ENCODE measurements around the gene GABBR2.

GABBR2 gene

DNA sequence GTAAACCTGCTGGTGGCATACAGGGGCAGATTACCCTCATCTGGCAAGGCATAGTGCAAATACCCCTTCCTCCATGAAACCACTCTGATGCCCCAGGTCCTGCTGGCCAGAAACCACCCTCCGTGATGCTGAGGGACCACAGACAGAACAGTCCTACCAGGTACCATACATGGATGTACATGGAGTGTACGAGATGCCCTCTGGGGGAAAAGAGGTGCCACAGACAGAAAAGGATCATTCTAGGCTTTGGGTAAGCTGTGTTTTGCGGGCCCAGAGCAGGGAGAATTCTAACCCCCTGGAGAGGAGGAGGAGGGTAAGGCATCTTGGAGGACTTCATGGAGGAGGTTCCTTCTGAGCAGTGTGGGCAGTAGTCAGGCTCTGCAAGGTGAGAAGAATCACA, 68.3 kb downstream of the GABBR2 start:
- no peaks in the 10 kb centered on the region for H3K4me1 Mint-ChIP-seq
- H3K36me3 Mint-ChIP-seq (ENCODE audit: low read depth), result no peaks in the 10 kb centered on the region
- H3K27ac Mint-ChIP-seq, result no peak overlapping the region
- no peaks in the 10 kb centered on the region for H3K9me3 Mint-ChIP-seq
- no peak overlapping the region for H3K4me3 Mint-ChIP-seq
- peaks cover 13% of the 10 kb centered on the region for H3K27me3 Mint-ChIP-seq (ENCODE audit: low read depth)
- TF ChIP-seq, protein P1, sequence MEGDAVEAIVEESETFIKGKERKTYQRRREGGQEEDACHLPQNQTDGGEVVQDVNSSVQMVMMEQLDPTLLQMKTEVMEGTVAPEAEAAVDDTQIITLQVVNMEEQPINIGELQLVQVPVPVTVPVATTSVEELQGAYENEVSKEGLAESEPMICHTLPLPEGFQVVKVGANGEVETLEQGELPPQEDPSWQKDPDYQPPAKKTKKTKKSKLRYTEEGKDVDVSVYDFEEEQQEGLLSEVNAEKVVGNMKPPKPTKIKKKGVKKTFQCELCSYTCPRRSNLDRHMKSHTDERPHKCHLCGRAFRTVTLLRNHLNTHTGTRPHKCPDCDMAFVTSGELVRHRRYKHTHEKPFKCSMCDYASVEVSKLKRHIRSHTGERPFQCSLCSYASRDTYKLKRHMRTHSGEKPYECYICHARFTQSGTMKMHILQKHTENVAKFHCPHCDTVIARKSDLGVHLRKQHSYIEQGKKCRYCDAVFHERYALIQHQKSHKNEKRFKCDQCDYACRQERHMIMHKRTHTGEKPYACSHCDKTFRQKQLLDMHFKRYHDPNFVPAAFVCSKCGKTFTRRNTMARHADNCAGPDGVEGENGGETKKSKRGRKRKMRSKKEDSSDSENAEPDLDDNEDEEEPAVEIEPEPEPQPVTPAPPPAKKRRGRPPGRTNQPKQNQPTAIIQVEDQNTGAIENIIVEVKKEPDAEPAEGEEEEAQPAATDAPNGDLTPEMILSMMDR (IDR thresholded peaks at IDR 0.05; ENCODE audit: unreplicated experiment in 3 of 3), result no peak

DNA sequence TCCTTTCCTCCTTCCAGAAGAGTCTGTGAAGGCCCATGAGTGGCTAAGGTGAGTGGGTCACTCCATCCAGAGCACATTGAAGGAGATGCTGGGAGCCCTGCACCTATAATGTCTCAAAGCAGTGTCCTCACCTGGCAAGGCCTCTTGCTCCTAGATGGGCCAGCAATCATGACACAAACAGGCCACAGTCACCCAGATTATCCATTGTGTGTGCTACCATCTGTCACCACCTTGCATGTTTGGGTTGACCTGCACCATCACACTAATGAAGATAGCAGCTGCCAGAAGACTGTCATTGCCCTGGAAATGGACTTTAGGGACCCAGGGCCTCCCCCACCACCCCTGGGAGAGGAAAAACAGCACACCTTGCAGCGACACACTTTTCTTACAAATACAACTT, 69.6 kb downstream of the GABBR2 start:
- Mint-ChIP-seq H3K4me1 (no peaks in the 10 kb centered on the region), H3K9me3 (no peaks in the 10 kb centered on the region), H3K27me3 (ENCODE audit: low read depth) (peaks cover 16% of the 10 kb centered on the region)

DNA sequence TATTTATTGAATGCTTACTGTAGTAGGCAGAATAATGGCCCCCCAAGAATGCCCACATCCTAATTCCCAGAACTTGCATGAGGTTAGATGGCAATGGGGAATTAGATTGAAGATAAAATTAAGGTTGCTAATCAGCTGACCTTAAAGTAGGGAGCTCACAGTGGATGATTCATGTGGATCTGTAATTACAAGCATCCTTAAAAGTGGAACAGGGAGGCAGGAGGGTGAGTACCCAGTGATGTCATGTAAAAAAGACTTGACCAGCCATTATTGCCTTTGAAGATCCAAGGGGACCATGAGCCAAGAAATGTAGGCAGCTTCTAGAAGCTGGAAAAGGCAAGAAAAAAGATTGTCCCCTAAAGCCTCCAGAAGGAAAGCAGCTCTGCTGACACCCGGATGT, 71.4 kb downstream of the GABBR2 start:
- Mint-ChIP-seq H3K27ac (no peak overlapping the region), H3K4me3 (no peak overlapping the region), H3K9me3 (no peaks in the 10 kb centered on the region)

More for the DNA sequence above, 69.6 kb downstream of the GABBR2 start:
- no peak overlapping the region for H3K4me3 Mint-ChIP-seq
- H3K36me3 Mint-ChIP-seq (ENCODE audit: low read depth), result no peaks in the 10 kb centered on the region
- TF ChIP-seq, protein P1 (IDR thresholded peaks at IDR 0.05; ENCODE audit: unreplicated experiment in 3 of 3), result no peak
- no peak overlapping the region for H3K27ac Mint-ChIP-seq

DNA sequence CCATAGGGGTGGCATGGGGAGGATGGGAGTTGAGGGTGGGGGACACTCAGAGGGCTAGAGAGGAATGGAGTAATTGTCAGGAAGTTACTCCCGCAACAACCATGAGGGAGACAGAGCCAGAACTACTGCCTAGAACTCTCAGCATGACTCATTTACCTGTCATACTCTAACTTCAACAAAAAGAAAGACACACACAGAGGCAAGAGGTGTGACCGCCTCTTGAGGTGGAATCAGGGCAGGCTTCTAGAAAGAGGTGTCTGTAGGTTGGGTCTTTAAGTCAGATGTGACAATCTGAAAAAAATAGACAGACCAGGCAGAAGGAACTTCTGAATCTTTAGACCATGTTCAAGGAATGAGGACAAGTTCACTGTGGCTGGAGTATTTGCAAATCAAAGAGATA, 73.4 kb downstream of the GABBR2 start:
- Mint-ChIP-seq H3K27ac (no peak overlapping the region), H3K4me1 (no peaks in the 10 kb centered on the region), H3K27me3 (ENCODE audit: low read depth) (peaks cover 3% of the 10 kb centered on the region), H3K4me3 (no peak overlapping the region), H3K36me3 (ENCODE audit: low read depth) (no peaks in the 10 kb centered on the region), H3K9me3 (no peaks in the 10 kb centered on the region)
- TF ChIP-seq, protein P1 (IDR thresholded peaks at IDR 0.05; ENCODE audit: unreplicated experiment in 3 of 3), result no peak

More for the DNA sequence above, 71.4 kb downstream of the GABBR2 start:
- TF ChIP-seq, protein P1 (IDR thresholded peaks at IDR 0.05; ENCODE audit: unreplicated experiment in 3 of 3), result no peak
- Mint-ChIP-seq H3K4me1 (no peaks in the 10 kb centered on the region), H3K36me3 (ENCODE audit: low read depth) (no peaks in the 10 kb centered on the region), H3K27me3 (ENCODE audit: low read depth) (peaks cover 10% of the 10 kb centered on the region)

DNA sequence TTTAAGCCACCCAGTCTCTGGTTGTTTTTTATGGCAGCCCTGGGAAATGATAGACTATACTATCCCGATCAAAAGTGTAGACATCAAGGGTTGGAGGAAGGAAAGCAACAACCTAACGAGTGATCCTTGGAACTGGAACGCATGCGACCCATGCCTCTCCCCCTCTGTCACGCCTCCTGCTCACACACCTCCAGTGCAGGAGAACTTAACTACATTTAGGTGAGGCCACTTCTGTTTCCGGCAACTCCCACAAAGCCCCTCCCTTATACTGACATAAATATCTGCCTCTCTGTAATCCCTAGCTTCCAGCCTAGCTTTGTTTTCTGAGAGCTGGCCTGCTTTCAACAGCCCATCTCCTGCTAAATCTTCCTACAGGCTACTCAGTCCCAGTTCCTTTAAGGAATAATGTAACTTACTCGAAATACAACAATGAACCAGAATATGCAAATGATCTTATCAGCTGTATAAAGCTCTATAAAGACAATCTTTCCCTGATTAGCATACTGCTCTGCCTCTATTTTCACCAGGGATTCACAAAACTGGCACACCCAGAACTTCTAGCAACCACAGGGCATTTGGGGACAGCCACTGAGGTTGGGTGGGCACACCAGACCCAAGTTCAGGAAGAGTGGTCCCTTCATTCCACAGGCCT, 73.9 kb downstream of the GABBR2 start:
- Mint-ChIP-seq H3K36me3 (ENCODE audit: low read depth) (no peaks in the 10 kb centered on the region), H3K4me1 (no peaks in the 10 kb centered on the region), H3K27ac (no peak overlapping the region), H3K9me3 (no peaks in the 10 kb centered on the region), H3K27me3 (ENCODE audit: low read depth) (peaks cover 7% of the 10 kb centered on the region), H3K4me3 (no peak overlapping the region)
- TF ChIP-seq, protein P1 (IDR thresholded peaks at IDR 0.05; ENCODE audit: unreplicated experiment in 3 of 3), result no peak

DNA sequence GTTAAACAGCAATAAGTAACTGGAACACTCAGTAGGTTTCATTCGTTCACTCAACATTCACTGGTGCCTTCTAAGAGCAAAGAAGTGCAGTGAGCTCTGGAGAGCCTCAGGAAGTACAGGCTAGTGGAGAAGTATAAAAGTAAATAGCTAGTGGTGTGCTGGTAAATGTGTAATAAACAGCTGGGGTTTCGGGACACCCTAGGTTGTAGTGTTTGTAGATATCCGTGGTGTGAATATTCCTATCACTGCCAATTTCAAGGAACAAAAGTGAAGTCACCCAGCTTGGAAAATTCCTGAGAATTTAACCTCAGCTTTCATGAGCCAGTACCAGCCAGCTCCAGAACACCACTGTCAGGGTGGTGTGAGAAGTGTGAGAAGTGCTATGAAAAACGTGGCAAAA, 75.9 kb downstream of the GABBR2 start:
- Mint-ChIP-seq H3K27me3 (ENCODE audit: low read depth) (peaks cover 7% of the 10 kb centered on the region), H3K36me3 (ENCODE audit: low read depth) (no peaks in the 10 kb centered on the region), H3K9me3 (no peaks in the 10 kb centered on the region), H3K4me3 (no peak overlapping the region), H3K4me1 (no peaks in the 10 kb centered on the region), H3K27ac (no peak overlapping the region)
- TF ChIP-seq, protein P1 (IDR thresholded peaks at IDR 0.05; ENCODE audit: unreplicated experiment in 3 of 3), result no peak
